GM18508 (cell line): ENCODE data around the gene S100A11.

Experiments used
- ATAC-seq: cut with Tn5 transposase; IDR thresholded peaks from one replicate; pipeline ENCODE4 v1.9.1; 2021; ENCODE audit warnings: moderate number of reproducible peaks; ENCODE audit not compliant: insufficient read depth, unreplicated experiment

S100A11 gene

DNA sequence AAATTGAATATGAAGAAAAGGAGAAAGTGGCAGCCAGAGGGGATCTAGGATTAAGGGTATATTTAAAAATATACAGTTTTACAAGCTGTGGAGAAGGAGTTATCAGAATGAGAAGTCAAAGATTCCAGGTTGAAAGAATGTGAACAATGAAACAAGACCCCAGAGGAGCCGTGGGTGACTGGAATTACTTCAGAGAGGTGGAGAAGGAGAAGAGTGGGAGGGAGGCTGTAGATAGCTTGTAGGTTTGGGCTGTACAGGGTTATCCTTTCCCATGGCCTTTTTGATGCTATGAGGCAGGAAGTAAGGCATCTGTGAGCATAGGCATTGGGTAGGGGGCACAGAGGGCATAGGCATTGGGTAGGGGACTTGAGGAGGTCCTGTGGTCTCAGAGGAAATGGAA lies 5.2 kb upstream of the S100A11 start:
- no peak for ATAC-seq

DNA sequence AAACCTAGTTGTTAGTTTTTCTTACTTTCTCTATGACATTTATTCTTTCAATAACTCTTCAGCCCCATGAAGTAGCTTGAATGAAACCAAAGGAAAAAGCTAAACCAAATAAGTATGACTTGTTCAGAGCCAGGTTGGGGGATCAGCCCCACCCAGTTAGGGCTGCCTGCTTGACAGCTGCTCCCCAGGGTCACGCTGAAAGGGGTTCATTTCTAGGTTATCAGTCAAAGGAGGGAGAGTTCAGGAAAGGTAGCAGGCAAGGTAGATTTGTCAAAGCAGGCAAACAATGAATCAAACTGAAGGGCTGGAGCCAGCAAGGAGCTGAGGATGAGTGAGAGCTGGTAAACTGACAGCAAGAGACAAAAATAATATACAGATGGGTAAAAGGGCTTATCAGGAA lies 3.1 kb upstream of the S100A11 start:
- no peak for ATAC-seq

DNA sequence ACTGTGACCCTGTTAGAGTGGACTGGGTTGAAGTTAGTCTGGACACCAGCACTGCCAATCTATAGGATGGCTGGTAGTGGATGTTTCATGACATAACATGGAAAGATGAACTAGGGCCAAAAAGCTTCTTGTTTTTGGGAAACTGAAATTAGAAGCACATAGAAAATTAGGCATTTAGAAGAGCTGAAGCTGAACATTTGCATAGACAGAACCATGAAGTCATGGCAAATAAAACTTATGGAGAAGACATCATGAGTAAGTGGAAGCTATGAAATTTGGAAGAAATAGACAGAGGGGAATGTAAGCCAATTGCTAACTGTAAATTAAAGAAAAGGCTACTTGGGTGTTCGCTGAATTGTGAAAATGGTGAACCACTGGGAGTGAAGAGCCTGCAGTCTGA lies 2.7 kb upstream of the S100A11 start:
- no peak for ATAC-seq

DNA sequence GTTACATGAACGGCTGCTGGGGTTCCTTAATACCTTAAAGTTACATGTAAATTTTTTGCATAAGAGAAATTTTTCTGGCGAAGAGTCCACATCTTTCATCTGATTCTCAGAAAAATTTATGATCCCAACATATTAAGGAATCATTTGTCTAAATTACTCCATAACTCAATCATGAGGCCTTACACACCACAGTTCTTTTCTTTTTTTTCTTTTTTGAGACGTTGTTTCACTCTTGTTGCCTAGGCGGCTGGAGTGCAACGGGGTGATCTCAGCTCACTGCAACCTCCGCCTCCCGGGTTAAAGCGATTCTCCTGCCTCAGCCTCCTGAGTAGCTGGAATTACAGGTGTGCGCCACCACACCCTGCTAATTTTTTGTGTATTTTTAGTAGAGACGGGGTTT lies 2.1 kb upstream of the S100A11 start:
- ATAC-seq = no peak

DNA sequence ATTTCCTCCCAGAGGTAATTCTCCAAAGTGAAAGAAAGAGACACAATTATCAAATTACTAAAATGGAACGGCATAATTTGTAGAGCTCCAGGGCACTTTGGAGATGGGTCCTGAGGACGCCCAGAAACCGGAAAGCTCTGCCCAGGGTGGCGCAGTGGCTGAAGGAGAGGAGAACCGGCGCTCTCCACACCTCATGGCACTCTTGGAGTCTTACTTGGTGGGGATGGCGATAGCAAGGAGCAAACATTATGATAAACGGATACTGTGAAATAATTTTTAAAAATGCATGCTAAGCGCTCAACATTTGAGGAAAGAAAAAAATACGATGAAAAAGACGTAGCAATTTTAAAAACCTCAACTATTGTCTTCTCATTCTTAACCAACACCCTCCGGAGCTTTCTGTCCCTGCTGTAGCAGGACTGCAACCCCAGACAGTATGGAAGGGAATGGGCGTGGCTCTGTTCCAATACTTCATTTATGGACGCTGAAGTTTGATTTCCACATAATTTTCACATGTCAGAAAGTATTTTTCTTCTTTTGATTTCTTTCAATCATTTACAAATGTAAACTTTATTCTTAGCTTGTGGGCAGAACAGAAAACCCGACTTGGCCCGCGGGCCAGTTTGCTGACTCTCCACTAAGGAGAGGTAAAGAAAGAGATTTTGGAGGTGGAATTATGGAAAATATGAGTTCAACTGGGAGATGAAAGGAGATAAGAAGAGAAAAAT lies 1.1 kb downstream of the S100A11 start:
- ATAC-seq = no peak

DNA sequence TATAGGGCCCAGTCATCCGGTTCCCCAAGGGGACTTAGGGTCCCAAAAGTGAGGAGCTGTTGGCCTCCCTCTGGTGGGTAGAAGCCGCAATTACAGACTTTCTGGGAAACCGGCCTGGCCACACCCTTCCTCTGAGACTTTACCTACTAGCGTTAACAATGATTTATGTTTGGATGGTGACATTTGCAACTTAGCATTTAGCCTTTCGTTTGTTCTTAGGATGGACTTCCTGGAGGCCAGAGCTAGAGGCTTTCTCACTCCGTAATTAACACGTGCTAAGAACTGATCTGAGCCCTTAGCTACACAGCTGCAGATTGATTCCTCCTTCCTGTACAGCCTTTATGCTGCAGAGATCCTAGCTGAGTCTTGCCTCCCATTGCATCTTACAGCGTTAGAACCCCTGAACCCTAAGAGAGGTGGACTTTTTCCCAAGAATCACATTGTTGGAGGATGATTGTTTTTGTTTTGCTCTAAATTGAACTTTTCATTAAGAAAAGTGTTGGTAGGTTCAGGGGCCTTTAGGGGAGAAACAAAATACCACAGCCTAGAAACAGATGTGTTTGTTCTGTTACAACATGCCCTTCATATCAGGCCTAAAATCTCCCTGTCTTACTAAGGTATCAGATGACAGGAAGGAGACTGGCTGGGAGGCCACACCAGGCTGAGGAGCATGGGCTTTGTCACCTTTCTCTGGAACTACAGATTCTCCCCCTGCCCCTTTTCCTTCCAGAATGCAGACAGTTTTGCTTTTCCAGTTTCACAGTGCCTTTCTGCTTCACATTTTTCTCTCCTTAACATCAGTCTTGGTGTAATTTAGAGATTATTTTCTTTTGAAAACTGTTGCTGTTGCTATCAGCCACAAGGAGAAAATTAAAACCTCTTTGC lies 1.9 kb downstream of the S100A11 start:
- ATAC-seq = peak; percentile 34

DNA sequence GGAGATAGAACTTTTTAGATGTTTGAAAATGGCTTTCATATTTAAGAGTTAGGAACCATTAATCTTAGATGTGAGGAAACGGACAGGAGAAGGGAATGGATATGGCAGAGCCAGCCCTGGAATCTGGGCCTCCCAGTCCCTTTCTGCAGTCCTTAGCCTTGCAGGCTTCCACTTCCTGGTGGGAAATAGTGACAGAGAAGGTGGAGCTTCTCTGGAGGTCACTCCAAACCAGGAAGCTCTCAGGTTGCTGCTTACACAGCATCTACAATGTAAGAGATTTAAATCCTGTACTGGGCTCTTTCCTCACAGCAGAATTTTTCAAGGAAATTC lies 2.5 kb downstream of the S100A11 start:
- peak; percentile 9 for ATAC-seq

DNA sequence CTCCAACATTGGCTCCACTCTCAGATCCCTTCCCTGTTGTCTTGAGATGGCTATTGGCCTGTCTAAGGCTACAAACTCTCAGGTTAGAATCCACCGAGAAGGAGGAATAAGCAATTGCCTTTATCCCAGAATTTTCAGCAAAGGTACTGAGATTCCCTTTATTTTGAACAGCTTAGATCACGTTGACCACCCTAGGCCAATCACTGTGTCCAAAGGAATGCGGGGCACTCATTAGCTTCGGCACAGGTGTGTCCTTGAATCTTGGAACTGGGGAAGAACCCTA lies 6.9 kb downstream of the S100A11 start:
- ATAC-seq = no peak

DNA sequence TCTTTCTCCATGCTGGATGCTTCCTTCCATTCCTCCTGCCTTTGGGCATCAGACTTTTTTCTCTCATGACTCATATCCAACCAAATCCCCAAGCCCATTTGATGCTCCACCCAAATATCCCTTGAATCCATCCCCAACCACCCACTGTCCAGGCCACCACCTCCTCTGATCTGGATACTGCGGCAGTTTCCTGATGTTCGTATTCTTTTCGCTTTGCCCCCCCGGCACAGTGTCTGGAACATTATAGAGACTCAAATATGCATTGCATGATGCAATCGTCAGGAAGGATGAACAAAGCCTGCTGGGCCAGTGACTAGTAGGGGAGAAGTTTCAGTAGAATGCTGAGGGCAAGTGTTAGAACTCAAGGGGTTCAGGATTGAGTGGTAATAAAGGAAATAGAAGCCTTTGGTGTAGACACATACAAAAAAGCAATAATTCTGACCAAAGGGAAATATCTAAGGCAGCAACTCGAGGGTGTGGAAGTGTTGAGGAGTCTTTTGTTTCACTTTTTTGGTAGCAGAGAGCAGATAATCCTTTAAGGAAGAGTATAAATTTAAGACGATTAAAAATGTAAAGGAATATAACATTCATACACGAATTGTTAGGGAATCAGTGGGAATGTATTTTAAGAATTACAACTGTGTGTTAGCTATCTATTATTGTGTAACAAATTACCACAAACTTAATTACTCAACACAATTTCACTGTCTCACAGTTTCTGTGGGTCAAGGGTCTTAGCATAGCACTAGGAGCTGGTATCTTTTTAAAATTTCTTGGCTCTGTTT lies 7.5 kb downstream of the S100A11 start:
- no peak for ATAC-seq

DNA sequence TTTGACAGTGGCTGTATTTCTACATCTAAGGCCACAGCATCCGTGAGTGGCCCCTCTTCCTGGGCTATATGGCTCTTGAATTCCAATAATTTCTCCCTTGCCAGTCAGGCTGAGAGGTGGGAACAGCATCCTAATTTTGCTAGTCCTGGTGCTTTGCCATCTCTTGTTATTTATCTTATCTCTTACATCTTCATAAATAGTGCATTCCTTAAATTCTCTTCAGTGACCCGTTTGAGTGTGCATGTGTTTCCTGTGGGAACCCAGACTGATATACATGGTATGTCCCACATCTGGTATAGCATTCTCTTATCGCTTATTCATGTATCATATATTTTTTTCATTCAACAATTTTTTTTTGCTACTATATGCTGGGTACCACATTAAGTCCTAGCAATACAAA lies 9.9 kb downstream of the S100A11 start:
- ATAC-seq = no peak

DNA sequence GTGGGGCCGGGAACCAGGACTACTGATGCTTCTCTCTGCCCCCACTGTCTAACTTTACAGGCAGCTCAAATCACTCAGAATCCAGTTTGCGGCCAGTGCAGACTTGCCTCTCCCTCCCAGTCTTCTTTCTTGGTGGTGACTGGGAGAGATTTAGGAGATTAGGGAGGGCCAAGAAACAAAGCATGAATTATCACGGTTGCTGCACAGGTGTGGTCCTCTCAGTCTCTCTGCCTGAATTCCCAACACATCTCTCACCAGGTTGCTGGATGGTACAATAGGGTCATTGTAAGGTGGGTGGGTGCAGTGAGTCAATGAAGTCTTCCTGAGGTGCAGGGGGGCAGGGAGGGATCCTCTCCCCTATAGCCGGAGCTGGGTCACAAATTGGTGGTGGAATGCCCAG lies 12.6 kb downstream of the S100A11 start:
- ATAC-seq = no peak

DNA sequence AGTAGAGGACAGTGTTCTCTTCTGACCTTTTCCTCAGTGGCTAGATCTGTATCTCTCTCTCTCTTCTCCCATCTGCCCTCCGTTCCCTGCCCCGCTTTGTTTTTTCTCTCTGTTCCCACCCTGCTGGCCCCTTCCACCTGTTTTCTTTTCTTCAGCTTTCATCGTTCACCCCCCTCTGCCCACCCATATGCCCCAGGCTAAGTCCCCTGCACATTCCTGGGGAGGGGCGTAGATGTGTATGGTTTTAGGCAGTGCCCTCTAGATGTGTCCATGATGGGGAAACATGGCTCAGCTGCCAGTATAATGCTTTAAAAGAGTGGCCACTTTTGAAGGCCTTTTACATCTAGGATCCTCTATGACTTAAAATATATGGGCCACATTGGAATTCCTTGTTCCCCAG lies 13.6 kb downstream of the S100A11 start:
- no peak for ATAC-seq

DNA sequence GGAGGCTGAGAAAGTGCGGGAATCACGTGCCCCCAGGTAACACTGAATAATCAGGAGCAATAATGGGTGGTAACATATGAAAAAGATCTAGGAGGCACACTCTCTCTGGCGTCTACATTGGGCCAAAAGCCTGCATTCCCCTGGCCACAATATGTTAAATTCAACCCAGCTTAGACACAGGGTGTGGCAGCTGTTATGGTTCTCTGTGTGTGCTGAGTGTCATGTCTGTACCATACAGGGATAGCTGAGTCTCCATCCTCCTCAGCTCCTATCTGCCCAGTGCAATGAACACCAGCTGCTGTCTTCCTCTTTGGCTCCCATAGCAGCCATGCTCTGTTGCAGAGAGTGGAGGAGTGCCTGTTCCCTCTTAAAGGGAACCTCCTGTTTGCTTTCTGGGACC lies 14.3 kb downstream of the S100A11 start:
- ATAC-seq = no peak

DNA sequence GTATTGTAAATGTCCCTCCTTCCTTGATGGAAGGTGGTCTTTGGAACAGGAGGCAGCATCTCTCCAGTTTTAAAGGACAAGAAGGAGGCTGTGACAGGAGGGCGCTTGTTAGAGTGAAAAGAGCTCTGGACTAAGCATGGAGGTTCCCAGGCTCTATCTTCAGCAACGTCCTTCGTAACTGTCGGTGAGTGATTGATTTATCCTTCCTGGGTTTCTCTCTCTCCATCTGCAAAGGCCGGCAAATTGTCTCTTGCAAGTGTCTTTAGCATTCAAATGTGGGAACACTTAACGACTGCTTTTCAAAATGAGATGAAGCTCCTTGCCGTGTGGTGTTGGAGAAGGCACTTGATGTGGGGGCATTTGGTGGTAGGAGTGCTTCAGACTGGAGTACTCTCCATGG lies 15.2 kb downstream of the S100A11 start:
- no peak for ATAC-seq

DNA sequence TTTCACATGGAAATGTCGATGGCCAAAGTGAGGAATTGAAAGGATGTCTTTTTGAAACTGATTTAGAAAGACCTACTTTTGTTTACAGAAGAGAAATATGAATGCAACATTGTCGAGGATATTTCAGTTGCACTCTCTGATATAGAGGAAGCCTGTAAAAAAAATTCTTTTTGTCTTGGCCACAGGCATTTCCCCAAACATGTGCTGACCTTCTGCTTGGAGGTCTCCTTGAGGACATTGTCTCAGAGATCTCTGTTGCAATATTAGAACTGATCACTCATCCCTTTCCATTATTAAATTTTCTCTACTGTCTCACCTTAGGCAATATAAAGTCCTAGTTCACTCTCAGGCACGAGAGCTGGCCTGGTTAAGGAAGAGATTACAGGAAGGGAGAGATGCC lies 16.0 kb downstream of the S100A11 start:
- no peak for ATAC-seq

DNA sequence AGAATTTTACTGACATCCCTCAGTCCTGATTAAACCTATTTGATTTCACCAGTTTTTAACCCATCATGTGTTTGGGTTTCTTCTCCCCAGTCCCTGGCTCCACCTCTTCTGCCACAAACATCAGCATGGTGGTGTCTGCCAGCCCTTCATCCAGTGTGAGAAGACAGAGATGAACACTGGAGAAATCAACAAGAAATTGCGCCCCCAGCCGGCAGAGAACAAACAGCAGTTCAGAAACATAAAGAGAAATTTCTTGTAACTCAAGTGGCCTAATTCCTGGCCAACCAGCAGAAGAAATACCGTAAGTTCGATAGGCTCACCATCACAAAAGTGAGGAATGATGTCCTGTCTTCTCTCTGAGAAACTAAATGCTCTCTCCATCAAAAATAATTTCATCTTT lies 18.3 kb downstream of the S100A11 start:
- ATAC-seq = no peak

DNA sequence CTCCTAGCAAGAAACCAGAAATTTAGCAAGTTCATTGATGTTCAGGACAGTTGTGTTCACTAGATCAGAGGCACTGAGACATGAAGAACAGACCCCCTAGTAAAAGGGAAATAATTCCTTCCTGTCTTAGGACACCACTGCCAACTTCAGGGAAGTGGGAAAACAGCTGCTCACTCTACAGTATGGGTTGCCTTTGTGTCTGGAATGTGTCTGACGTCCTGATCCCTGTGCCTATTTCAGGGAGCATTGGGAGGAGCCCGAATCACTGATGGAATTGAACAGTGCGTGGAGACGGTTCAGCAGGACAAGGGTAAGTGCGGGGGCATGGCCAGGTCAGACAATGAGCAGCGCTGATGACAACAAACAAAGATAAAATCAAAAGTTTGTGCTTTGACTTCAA lies 21.0 kb downstream of the S100A11 start:
- ATAC-seq = no peak

DNA sequence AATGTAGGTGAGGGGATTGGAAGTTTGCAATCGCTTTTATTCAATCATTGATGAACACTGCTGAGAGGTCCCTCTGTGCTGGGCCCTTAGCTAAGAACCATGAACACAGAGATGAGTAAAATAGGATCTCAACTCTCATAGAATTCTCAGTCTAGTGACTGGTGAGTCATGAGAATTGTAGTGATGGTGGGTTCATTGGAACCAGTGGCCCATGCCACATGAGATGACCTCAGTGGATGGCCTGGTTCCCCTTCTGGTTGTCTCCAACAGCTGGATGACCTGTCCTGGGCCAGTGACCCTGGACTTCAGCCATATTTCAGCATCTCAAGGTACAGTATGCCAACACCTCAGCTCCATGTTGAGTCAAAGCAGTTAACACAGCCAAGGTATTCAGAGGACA lies 21.9 kb downstream of the S100A11 start:
- no peak for ATAC-seq

DNA sequence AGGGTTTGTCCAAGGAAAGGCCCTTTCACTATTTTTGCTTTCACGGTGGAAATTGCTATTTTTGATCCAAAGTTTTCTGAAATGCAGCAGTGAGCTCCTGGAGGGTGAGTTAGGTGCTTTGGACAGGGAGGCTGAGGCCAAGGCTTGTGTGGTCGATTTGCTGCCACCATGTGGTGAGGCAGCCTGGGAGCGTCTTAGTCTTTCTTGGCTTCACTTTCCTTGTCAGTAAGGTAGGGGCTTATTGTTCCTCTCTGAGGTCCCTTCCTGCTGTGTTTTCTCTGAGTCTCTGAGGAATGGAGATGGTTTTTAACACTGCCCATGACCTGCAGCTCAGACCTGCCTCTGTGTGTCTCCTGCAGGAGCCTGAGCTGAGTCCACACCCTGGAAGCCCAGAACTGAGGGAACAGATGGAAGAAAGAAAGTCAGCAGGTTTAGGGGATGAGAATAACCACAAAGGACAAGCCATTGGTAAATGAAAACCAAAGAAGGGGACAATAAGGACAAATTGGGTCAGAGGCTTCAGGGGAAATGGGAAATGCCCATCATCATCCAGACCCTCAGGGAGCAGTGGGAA lies 23.1 kb downstream of the S100A11 start:
- ATAC-seq = no peak

DNA sequence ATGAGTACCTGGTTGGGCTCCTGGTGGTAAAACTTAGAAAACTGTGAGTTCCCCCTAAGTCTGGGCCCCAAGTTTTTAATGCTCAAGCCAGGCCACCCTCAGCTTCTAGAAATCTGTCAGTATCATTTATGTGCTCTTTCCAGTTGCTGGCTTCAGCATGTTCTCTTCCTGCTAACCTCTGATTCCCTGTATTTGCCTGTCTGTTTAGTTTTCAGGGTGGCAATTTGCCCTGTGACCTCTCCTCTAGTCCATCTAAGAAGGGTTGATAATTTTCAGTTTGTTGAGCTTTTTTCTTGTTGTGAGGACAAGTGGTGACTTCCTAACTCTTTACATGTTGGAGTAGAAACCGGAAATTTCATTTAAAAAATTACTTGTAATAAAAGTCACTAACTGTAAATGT lies 27.1 kb downstream of the S100A11 start:
- ATAC-seq = no peak

DNA sequence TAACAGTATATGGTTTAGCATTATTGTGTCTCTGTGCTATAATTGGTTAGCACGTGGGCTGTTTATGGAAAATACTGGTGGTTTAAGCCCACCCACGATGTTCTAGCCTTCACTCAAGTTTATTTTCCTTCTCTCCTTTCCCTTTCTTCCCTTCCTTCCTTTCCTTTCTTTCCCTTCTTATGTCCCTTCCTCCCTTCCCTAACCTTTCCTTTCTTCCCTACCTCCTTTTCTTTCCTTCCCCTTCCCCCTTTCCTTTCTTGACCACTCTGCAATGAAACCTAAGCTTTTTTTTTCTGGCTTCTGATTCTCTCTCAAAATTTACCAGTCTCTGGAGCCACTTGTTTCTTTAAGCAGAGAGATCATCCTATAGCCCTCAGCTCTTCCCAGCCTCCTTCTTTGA lies 29.8 kb downstream of the S100A11 start:
- ATAC-seq = no peak
